GM19351 (cell line): ENCODE data around the gene RBMS3.
"Not testable (repeated sequence)": the region's sequence is repeated elsewhere in the genome, so short reads cannot be mapped to it uniquely, and the experiment has no call there.

ENCODE experiments used
- ATAC-seq: cut with Tn5 transposase; IDR thresholded peaks from one replicate; pipeline ENCODE4 v1.9.1; 2021; ENCODE audit warnings: mild to moderate bottlenecking, moderate library complexity; ENCODE audit not compliant: unreplicated experiment

RBMS3 gene

DNA sequence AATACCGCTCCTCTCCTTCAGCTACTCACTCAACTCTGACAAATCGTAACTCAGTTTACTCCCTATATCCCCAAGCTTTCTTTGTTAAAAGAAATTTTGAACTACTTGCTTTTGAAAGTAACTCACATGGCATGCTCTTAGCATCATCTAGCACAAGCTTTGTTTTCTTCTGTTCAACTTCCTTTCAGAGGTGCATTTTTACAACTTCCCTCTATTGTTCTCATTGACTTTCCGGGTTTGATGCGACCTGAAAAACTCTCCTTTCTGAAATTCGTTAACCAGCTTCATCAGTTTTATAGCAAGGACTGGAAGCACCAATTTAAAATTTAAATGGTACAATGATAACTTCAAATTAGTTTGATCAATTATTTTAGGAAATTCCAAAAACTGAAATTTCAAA is 696.0 kb downstream of the RBMS3 start:
- no peak for ATAC-seq

DNA sequence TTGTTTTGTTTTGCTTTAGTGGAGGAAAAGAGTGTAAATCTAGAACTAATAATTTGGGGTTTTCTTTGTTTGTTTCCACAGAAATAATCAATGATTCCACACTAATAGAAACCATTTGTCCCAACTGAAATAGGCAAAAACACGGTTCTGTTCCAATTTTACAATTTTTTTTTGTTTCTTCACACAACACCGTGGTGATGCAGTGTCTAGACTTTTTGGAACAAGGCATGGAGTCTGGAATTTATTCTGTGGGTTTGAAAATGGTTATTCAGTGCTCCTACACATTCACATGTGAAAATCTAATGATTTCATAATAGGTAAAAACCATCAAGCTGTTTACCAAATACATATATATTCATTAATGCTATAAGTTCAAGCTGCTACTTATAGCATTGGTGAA is 696.5 kb downstream of the RBMS3 start:
- ATAC-seq: no peak

DNA sequence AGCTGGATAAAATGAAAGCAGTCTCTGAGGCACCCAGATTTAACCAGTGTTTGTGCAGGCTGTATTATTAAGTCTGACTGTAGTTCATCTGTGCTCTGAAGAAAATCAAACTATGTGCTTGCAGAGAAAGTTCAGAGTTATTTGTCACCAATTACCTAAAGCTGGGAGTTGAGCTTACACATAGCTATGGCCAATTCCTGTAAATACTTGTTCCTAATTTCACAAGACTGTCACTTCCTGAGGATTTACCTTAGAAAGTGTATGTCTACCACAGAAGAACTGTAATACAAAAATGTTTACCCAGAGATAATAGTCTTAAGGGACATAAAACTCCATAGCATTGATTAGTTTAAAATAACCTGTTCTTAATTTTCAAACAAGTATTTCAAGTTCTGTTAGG is 697.2 kb downstream of the RBMS3 start:
- no peak for ATAC-seq

DNA sequence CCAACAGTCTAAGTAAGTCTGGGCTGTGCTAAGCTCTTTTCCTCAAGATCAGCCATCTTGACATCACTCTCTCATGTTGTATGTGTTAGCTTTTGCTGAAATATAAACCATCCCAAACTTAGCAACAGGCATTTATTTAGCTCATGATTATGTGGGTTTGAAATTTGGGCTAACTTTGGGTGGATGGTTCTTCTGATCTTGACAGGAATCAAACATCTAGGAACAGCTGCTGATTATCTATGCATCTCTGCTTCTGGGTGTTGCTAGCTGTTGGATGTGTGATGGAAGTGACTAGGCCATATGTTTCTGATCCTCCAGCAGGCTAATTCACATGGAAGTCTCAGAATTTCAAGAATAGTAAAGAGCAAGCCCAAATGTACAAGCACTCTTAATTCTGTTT is 710.3 kb downstream of the RBMS3 start:
- no peak for ATAC-seq

DNA sequence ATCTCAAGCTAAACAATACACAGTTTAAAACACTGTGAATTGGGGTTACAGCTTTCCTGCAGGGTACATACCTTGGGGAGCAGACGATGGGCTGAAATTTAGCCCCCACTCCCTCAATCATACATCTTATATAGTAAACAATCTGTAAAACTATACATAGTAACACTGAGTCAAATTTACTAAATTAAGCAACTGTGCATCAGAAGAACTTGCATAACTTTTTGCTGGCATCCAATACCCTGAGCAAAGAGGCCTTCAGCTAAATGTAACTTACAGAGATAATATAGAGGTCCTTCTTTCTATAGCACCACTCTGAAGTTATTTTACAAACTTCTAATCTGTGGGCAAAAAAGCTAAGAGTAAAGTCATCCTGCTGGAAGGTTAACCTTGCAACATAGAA is 721.9 kb downstream of the RBMS3 start:
- no peak for ATAC-seq

DNA sequence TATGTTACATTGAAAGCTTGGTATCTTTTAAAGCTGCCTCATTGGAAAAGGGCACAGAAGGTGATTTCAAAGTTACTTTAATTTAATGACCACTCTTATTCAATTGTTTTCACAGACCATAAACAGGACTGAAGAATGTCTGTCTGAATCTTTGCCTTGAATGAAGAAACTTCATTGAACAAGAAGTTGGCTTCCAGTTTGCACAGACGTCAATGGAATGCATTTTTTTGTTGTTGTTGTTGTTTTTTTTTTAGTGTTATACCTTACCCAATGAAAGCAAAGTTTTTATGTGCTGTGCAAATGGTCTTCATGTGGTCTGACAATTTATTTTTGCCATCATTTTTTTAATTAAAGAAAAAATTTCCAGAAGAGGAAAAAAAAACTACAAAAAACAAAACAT is 722.9 kb downstream of the RBMS3 start:
- ATAC-seq: no peak

DNA sequence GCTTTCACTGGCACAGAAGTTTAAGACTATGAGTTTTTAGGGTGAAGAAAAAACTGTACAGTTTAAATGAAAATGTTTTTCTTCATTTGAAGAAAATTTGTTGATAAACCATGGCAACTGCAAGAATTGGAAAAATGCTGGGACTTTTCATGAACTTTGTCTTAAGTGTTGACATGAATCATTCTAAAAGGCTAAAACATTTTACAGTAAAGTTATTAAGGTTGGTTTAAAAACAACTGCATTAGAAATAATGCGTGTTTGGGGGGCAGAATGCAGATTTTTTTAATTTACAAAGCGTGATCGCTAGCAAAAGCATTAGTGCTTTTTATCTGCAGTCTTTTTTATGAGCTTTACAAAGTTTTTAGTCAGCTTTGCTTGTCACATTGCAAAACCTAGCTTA is 723.6 kb downstream of the RBMS3 start:
- ATAC-seq: no peak

DNA sequence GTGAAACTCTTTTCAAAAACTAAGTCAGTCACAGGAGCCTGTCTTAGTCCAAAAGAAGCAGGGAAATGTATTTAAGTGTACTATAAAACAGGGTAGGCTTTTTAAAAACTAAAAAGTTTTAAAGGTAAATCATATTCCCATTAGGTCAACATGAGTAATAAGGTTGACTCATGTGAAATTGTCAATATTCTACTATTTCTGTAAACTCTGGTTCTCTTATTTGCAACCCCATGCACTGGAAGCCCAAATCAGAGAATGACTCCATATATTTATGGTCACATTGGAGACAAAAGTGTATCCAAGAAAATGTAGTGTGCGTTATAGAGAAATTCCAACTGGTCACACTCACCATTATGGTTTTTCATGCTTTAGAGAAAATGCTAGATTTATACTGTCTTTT is 725.2 kb downstream of the RBMS3 start:
- ATAC-seq: no peak

DNA sequence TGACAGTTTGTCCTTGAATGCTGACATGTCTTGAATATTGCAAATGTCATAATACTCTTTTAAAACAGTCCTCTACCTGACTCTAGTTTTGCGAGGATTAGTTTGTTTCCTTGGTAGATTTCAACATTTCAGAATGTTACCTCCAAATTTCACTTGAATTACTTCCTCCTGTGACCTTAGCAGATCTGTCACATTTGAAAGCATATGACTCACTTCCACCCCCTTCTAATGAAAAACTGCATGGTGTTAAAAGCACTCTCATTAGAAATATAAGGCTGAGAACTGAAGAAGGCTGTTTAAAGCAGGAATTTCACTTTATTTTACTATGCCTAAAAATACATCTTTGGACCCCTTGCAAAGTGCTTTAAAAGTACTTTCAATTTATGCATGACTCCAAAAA is 726.8 kb downstream of the RBMS3 start:
- no peak for ATAC-seq

DNA sequence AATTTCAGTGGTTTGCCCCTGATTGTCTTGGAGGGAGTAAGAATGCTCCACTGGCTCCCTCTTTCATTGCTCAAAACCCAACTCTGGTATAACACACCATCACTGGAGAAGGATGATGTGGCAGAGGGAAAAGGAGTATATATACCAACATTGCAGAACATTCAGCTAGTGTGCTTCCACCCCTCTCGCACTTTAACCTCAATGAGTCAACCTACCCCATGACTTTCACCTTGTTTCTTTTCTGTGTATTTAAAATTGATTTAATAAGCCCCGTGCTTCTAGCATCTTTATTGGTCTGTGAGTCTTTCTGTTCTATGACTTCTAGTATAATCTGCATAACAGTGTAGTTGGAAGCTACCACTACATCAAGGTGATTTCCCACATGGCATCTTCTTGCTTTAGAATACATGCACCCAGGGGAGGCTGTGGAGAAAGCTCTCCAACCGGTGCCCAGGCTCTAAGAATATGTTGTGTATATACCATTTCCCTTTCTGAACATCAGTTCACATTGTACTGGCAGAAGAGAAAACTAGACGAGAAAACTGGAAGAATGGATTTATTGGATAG is 730.4 kb downstream of the RBMS3 start:
- ATAC-seq: no peak

DNA sequence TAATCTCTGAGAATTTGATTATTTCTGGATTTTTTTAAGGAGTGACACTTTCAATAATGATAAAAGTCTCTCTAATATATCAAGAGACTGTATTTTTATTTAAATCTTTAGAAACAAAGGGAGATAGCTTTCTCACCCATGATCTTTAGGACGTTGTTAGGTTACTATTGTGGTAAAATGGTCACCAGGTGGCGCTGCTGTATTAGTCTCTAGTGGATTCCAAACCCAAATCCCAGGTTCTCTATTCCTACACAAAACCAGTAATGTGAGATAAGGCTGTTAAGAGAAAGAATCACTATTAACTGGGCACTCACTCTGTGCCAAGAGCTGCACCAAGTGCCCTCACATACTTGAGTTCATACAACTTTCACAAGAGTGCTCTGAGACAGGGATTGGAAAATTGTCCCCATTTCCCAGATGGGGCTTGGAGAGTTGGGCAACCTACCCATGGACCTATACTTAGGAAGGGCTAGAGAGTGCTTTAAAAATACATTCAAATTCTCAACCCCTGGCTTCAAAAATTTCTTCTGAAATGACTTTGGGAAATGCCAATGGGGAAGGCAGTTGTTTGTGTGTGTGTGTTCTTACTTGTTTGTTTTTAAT is 732.2 kb downstream of the RBMS3 start:
- ATAC-seq: no peak

DNA sequence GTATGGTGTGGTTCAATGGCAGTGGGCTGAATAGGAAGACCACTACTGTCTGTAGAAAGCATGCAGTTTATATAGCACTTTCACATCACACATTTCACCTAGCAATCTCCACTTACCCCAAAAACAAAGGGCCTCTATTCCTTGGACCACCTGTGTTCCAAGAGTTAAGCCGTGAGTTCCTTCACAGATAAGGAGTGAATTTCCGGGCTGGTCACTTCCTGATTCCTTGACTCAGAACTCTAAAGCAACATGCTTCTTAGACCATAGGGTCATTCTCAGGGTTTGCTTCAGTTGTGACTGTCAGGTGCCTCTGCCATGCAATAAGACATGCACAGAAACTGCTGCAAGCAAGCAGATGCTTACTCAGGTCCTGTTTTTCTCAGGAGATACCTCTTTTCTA is 737.0 kb downstream of the RBMS3 start:
- no peak for ATAC-seq

DNA sequence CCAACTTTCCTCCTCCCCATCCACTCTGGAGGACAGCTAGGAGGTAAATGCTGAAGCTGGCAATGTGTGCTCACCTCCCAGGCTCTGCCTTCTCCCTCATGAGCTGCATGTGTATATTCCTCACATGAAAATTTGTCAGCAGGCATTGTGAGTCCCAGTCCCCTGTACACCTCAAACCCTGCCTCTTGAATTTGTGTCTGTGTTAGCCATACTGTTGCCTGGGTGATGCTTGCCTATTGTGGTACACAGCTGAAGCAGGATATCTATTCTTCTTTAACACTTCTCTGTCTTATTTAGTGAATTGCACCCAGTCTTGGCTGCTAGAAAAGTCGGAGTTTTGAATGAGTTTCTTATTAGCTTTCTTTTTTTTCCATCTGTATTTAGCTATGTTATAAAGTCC is 739.5 kb downstream of the RBMS3 start:
- ATAC-seq: no peak

DNA sequence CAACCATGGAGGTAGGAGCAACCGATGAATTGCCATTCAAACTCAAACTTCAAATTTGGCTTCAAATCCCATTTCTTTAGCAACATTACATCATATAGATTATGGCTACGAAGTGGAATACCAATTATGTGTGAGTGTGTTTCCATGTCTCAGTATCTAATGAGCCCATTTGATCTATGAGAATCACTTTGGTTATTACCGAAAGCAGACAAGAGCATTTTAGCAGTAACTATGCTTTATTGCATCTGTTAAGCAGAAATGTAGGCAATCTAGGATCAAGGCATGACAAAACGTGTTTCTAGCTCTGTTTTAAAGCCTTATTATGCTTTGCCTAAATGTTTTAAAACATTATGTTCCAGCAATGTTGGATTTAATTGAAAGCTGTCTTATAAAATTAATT is 743.6 kb downstream of the RBMS3 start:
- no peak for ATAC-seq

DNA sequence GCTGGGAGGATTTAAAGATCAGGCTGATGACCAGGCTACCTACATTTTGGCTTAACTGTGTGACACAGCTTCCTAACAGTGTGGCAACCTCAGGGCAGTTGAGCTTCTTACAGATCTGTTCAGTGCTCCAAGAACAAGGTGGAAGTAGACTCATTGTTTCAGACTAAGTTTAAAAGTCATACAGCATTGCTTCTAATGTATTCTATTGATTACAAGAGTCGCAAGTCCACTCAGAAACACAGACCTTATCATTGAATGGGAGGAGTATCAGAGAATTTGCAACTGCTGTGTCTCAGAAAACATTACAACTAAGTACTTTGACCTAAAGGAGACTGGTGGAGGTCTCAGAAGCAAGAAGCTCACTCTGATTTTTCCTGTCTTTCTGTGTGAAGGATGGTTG is 746.0 kb downstream of the RBMS3 start:
- no peak for ATAC-seq

DNA sequence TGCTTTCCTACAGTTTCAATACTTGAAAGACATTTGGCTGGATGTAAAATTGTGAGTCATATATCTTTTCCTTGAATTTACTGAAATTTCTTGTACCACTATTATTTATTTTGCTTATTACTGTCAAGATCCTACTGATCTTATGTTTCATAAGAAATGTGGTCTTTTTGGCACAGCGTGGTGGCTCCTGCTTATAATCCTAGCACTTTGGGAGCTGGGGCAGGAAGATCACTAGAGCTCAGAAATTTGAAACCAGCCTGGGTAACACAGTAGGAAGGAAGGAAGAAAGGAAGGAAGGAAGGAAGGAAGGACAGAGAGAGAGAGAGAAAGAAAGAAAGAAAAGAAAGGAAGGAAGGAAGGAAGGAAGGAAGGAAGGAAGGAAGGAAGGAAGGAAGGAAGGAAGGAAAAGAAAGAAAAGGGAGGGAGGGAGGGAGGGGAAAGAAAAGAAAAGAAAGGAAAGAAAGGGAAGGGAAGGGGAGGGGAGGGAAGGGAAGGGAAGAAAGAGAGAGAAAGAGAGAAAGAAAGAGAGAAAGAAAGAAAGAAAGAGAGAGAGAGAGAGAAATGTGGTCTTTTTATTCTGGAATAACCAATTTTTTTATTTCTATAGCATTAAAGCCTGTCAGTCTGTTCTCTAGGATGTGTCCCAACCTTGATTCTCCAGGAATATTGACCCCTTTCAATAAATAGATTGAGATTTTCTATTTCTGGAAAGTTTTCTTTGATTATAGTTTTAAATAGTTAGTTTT is 753.5 kb downstream of the RBMS3 start:
- no peak for ATAC-seq

DNA sequence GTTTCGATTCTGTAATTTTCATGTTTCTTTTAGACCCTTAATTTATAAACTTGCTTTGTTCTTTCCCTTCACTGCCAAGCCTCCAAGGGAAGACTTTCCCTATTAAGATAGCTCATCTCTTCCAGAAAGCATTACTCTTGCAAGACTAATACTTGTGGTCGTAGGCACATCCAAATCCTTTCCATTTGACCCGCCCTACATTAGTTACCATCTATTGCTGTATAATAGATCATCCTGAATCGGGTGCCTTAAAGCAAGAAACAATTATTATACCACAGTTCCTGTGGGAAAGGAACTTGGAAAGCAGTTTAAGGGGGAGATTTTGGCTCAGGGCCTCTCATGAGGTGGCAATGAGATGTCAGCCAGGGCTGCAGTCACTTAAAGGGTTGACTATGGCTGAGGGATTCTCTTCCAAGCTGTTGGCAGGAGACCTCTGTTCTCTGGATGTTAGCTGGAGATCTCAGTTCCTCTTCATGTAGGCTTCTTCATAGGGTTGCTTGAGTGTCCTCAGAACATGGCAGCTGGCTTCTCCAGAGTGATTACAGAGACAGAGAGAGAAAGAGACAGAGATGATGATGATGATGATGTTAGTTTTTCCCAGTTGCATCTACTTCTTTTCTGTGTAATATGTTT is 755.2 kb downstream of the RBMS3 start:
- ATAC-seq: no peak

DNA sequence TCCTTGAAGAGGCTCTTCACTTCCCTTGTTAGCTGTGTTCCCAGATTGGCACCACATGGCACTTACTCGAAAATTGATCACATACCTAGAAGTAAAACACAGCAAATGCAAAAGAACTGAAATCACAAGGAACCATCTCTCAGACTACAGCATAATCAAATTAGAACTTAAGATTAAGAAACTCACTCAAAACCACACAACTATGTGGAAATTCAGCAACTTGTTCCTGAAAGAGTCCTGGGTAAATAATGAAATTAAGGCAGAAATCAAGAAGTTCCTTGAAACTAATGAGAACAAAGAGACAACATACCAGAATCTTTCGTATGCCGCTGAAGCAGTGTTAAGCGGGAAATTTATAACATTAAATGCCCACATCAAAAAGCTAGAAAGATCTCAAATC is 759.3 kb downstream of the RBMS3 start:
- ATAC-seq: no peak

DNA sequence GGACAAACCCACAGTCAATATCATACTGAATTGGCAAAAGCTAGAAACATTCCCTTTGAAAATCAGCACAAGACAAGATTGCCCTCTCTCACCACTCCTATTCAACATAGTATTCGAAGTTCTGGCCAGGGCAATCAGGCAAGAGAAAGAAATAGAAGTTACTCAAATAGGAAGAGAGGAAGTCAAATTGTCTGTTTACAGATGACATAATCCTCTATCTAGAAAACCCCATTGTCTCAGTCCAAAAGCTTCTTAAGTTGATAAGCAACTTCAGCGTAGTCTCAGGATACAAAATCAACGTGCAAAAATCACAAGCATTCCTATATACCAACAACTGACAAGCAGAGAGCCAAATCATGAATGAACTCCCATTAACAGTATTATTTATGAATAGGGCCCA is 760.6 kb downstream of the RBMS3 start:
- ATAC-seq: not testable (repeated sequence)

DNA sequence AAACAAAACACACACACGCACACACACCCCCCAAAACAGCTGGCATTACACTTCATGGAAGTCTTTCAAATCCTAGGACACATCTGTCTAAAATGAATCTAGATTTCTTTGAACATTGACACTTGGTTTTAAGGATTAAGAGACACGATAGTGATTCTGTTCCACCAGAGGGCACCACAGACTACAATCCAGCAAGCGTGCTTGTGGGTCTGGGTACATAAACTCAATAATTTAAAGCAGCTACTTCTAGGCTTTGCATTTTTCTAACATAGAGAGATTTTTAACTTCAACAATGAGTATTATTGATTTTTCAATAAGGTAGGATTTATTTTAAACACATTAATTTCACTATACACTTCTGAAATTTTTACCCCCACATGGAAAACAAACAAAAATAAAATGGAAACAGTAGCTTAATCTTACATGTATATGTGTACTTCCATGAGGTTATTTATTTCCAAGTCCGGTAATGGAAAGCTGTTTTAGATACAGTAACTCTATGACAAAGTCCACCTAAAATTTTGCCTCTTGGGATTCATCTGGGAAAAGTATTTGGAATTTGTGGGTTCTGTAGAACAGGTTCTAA is 761.5 kb downstream of the RBMS3 start:
- peak; percentile 73 for ATAC-seq

DNA sequence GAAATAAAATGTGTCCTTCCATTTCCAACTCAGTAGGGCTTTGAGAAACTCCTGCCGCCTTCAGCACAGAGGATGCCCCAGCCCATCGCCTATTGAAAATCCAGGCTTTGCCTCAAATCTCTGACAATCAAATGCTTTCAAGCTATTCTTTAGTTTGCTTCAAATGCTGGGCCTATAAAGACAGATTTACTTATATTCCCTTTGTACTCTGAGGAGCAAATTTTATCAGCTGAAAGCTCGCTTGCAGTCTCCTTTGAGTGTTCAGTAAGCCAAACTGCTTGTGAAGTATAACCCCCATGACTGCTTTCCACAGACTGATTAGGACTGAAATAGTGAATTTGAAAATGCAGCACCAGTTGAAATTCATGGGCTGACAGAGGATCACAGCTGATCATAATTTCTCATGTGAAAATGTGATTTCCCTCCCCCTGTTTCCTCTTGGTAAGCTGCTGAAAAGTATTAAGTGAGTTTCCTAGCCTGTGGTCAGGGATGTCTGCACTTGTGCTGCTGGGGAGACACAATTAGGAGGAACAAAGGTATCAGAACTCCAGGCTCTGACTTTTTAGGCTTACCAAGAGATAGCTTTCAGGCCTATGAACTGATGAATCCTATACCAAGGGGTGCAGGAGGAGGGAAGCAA is 762.2 kb downstream of the RBMS3 start:
- no peak for ATAC-seq
